ENCODE measurements around the gene AMER2.

DNA sequence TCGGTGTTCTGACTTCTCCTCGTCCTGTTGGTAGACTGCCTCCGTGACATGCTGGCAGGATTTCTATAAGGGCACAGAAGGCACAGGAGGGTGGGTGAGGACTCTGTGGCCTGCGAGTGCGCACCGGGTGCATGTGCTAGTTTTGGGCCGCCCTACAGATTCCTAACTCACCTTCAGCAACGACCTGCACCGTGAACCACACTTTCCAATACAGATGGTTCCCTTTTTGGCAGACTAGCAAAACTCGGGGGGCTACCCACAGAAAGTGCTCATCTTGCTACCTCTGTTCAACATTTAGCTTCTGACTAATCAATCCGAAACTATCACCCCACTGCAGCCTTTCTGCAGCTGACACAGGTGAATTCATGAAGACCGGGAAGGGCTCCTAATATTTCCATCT is 14.1 kb upstream of the AMER2 start:
- TF ChIP-seq SUZ12 (IDR thresholded peaks at IDR 0.05; ENCODE audit: extremely low read depth, insufficient read depth, insufficient read length): no peak
- no peak for TF ChIP-seq YY1 (IDR thresholded peaks at IDR 0.05; ENCODE audit: insufficient read depth, insufficient read length)
- TF ChIP-seq ZNF274 (IDR thresholded peaks at IDR 0.05; ENCODE audit: low read depth, low read length): no peak
